Measurements from ENCODE around the gene ACACA. TPM values are rescaled to one million over a fixed set of nuclear protein-coding genes. Genes with fewer than 3 reads are reported as not detected.
"Not testable (repeated sequence)": the region's sequence is repeated elsewhere in the genome, so short reads cannot be mapped to it uniquely, and the experiment has no call there.

ACACA gene
- total and polyA plus RNA-seq, 3 experiments from 2014 or later: 7.5 to 51.1 (median 41.3) TPM

- Histone ChIP-seq H3K9me3 (ENCODE audit: low read length) (no peaks in the 10 kb centered on the region), H3K27me3 (ENCODE audit: insufficient read depth, low read length, poor library complexity, severe bottlenecking) (no peaks in the 10 kb centered on the region), H3K27ac (ENCODE audit: low read depth, low read length) (no peak overlapping the region), H3K4me1 (ENCODE audit: insufficient read depth, low read length) (peaks cover 9% of the 10 kb centered on the region), H3K4me3 (ENCODE audit: low read length) (no peak overlapping the region), H3K36me3 (ENCODE audit: insufficient read depth, low read length) (peaks cover 15% of the 10 kb centered on the region)
- peaks cover 13 to 52% (median 14%) of the 10 kb centered on the region in 3 donors for H3K36me3 Mint-ChIP-seq
- H3K4me3 Mint-ChIP-seq: peak overlapping the region in 1 of 7 donors; percentile 52
- ChIA-PET POLR2A (no interaction called here), CTCF (interaction anchor here (2.0 kb wide), 1 partner anchor 10 kb away, joined by 6 read pairs; no protein-coding TSS in a partner anchor)
- peak overlapping the region in 4 of 8 donors; percentile 2 to 75 (median 70) for H3K27ac Mint-ChIP-seq
- peaks cover 23 to 54% (median 46%) of the 10 kb centered on the region in 3 donors for H3K4me1 Mint-ChIP-seq
- DNase-seq: no peak
- H3K9me3 Mint-ChIP-seq: no peaks in the 10 kb centered on the region
- no peaks in the 10 kb centered on the region for H3K27me3 Mint-ChIP-seq
These were observed 3.7 kb upstream of the ACACA start for GRCh38 chr17:37410357-37410756.

- H3K36me3 Mint-ChIP-seq: peaks cover 0 to 31% (median 2%) of the 10 kb centered on the region in 3 donors
- H3K27me3 Mint-ChIP-seq; H3K4me3 ChIP-seq (ENCODE audit: low read length); H3K9me3 Mint-ChIP-seq; CTCF ChIA-PET; H3K9me3 ChIP-seq (ENCODE audit: low read length); H3K27ac ChIP-seq (ENCODE audit: low read depth, low read length); H3K27me3 ChIP-seq (ENCODE audit: insufficient read depth, low read length, poor library complexity, severe bottlenecking); DNase-seq; H3K36me3 ChIP-seq (ENCODE audit: insufficient read depth, low read length); POLR2A ChIA-PET: not testable (repeated sequence)
- peak overlapping the region; percentile 63 to 94 (median 92) for H3K4me3 Mint-ChIP-seq
- H3K27ac Mint-ChIP-seq: peak overlapping the region in 6 of 8 donors; percentile 52 to 95 (median 75)
- peaks cover 34 to 57% (median 48%) of the 10 kb centered on the region in 3 donors for H3K4me1 Mint-ChIP-seq
- H3K4me1 ChIP-seq (ENCODE audit: insufficient read depth, low read length): peaks cover 16% of the 10 kb centered on the region
These were observed 1.5 kb upstream of the ACACA start for GRCh38 chr17:37408145-37408479.

GRCh38 chr17:37405955-37406634 lies 541 bp downstream of the ACACA start:
- DNase-seq: no peak
- no peaks in the 10 kb centered on the region for H3K9me3 Mint-ChIP-seq
- Histone ChIP-seq H3K27ac (ENCODE audit: low read depth, low read length) (peak overlapping the region; percentile 49), H3K4me3 (ENCODE audit: low read length) (peak overlapping the region; percentile 73), H3K27me3 (ENCODE audit: insufficient read depth, low read length, poor library complexity, severe bottlenecking) (no peaks in the 10 kb centered on the region), H3K36me3 (ENCODE audit: insufficient read depth, low read length) (peaks cover 4% of the 10 kb centered on the region), H3K9me3 (ENCODE audit: low read length) (no peaks in the 10 kb centered on the region), H3K4me1 (ENCODE audit: insufficient read depth, low read length) (peaks cover 16% of the 10 kb centered on the region)
- H3K36me3 Mint-ChIP-seq: peaks cover 0 to 18% (median 4%) of the 10 kb centered on the region in 3 donors
- ChIA-PET CTCF (no interaction called here), POLR2A (interaction anchor here (1.7 kb wide), 1 partner anchor 203 kb away, joined by 6 read pairs; the partner anchor contains the start of gene SYNRG)
- no peaks in the 10 kb centered on the region for H3K27me3 Mint-ChIP-seq
- peaks cover 35 to 61% (median 51%) of the 10 kb centered on the region in 3 donors for H3K4me1 Mint-ChIP-seq
- H3K4me3 Mint-ChIP-seq: peak overlapping the region; percentile 93 to 100 (median 96)
- peak overlapping the region; percentile 87 to 98 (median 96) for H3K27ac Mint-ChIP-seq

GRCh38 chr17:37405522-37405921 lies 1.1 kb downstream of the ACACA start:
- H3K9me3 ChIP-seq (ENCODE audit: low read length); H3K27me3 Mint-ChIP-seq; DNase-seq; POLR2A ChIA-PET; H3K27ac ChIP-seq (ENCODE audit: low read depth, low read length); H3K36me3 ChIP-seq (ENCODE audit: insufficient read depth, low read length); CTCF ChIA-PET; H3K27me3 ChIP-seq (ENCODE audit: insufficient read depth, low read length, poor library complexity, severe bottlenecking); H3K9me3 Mint-ChIP-seq: not testable (repeated sequence)
- H3K36me3 Mint-ChIP-seq: peaks cover 0 to 13% (median 4%) of the 10 kb centered on the region in 3 donors
- H3K4me3 ChIP-seq (ENCODE audit: low read length): peak overlapping the region; percentile 73
- peak overlapping the region; percentile 93 to 100 (median 96) for H3K4me3 Mint-ChIP-seq
- peak overlapping the region in 5 of 8 donors; percentile 51 to 97 (median 94) for H3K27ac Mint-ChIP-seq
- peaks cover 34 to 55% (median 48%) of the 10 kb centered on the region in 3 donors for H3K4me1 Mint-ChIP-seq
- H3K4me1 ChIP-seq (ENCODE audit: insufficient read depth, low read length): peaks cover 16% of the 10 kb centered on the region

GRCh38 chr17:37400505-37400904 lies 6.1 kb downstream of the ACACA start:
- H3K4me3 ChIP-seq (ENCODE audit: low read length): no peak overlapping the region
- H3K9me3 Mint-ChIP-seq: no peaks in the 10 kb centered on the region
- no peak overlapping the region for H3K4me3 Mint-ChIP-seq

GRCh38 chr17:37399265-37399803 lies 7.3 kb downstream of the ACACA start:
- Mint-ChIP-seq H3K36me3 (peaks cover 0 to 2% (median 0%) of the 10 kb centered on the region in 3 donors), H3K27ac (no peak overlapping the region), H3K9me3 (no peaks in the 10 kb centered on the region), H3K27me3 (no peaks in the 10 kb centered on the region), H3K4me3 (no peak overlapping the region), H3K4me1 (peaks cover 9 to 22% (median 16%) of the 10 kb centered on the region in 3 donors)
- Histone ChIP-seq H3K4me1 (ENCODE audit: insufficient read depth, low read length) (no peaks in the 10 kb centered on the region), H3K9me3 (ENCODE audit: low read length) (no peaks in the 10 kb centered on the region), H3K4me3 (ENCODE audit: low read length) (no peak overlapping the region), H3K27me3 (ENCODE audit: insufficient read depth, low read length, poor library complexity, severe bottlenecking) (no peaks in the 10 kb centered on the region), H3K36me3 (ENCODE audit: insufficient read depth, low read length) (no peaks in the 10 kb centered on the region), H3K27ac (ENCODE audit: low read depth, low read length) (no peak overlapping the region)
- DNase-seq: no peak
- ChIA-PET POLR2A (no interaction called here), CTCF (no interaction called here)

More at GRCh38 chr17:37400505-37400904, 6.1 kb downstream of the ACACA start:
- no peaks in the 10 kb centered on the region for H3K9me3 ChIP-seq (ENCODE audit: low read length)
- no peaks in the 10 kb centered on the region for H3K27me3 Mint-ChIP-seq
- no peaks in the 10 kb centered on the region for H3K27me3 ChIP-seq (ENCODE audit: insufficient read depth, low read length, poor library complexity, severe bottlenecking)
- ChIA-PET POLR2A (no interaction called here), CTCF (no interaction called here)
- H3K4me1 ChIP-seq (ENCODE audit: insufficient read depth, low read length): peaks cover 8% of the 10 kb centered on the region
- H3K36me3 ChIP-seq (ENCODE audit: insufficient read depth, low read length): no peaks in the 10 kb centered on the region
- H3K27ac Mint-ChIP-seq: peak overlapping the region in 1 of 8 donors; percentile 4
- no peak overlapping the region for H3K27ac ChIP-seq (ENCODE audit: low read depth, low read length)
- peaks cover 0 to 4% (median 0%) of the 10 kb centered on the region in 3 donors for H3K36me3 Mint-ChIP-seq
- DNase-seq: no peak
- peaks cover 17 to 32% (median 24%) of the 10 kb centered on the region in 3 donors for H3K4me1 Mint-ChIP-seq

GRCh38 chr17:37393352-37393751 lies 13.3 kb downstream of the ACACA start:
- H3K4me1 ChIP-seq (ENCODE audit: insufficient read depth, low read length): no peaks in the 10 kb centered on the region
- ChIA-PET CTCF (no interaction called here), POLR2A (no interaction called here)
- H3K36me3 ChIP-seq (ENCODE audit: insufficient read depth, low read length): no peaks in the 10 kb centered on the region
- H3K27me3 ChIP-seq (ENCODE audit: insufficient read depth, low read length, poor library complexity, severe bottlenecking): no peaks in the 10 kb centered on the region
- H3K27ac ChIP-seq (ENCODE audit: low read depth, low read length): no peak overlapping the region
- no peak overlapping the region for H3K4me3 ChIP-seq (ENCODE audit: low read length)
- H3K27ac Mint-ChIP-seq: peak overlapping the region in 2 of 8 donors; percentile 15 to 79
- no peaks in the 10 kb centered on the region for H3K9me3 Mint-ChIP-seq
- DNase-seq: no peak
- no peak overlapping the region for H3K4me3 Mint-ChIP-seq
- no peaks in the 10 kb centered on the region for H3K27me3 Mint-ChIP-seq
- H3K36me3 Mint-ChIP-seq: no peaks in the 10 kb centered on the region
- H3K4me1 Mint-ChIP-seq: peaks cover 9 to 20% (median 17%) of the 10 kb centered on the region in 3 donors
- no peaks in the 10 kb centered on the region for H3K9me3 ChIP-seq (ENCODE audit: low read length)

- ChIA-PET CTCF (interaction anchor here (1.4 kb wide), 1 partner anchor 18 kb away, joined by 5 read pairs; no protein-coding TSS in a partner anchor), POLR2A (no interaction called here)
- no peak overlapping the region for H3K27ac ChIP-seq (ENCODE audit: low read depth, low read length)
- no peak overlapping the region for H3K4me3 ChIP-seq (ENCODE audit: low read length)
- H3K36me3 ChIP-seq (ENCODE audit: insufficient read depth, low read length): no peaks in the 10 kb centered on the region
- no peaks in the 10 kb centered on the region for H3K9me3 ChIP-seq (ENCODE audit: low read length)
- Mint-ChIP-seq H3K27ac (peak overlapping the region in 6 of 8 donors; percentile 6 to 58 (median 40)), H3K4me3 (peak overlapping the region in 1 of 7 donors; percentile 15), H3K9me3 (no peaks in the 10 kb centered on the region), H3K27me3 (no peaks in the 10 kb centered on the region), H3K36me3 (no peaks in the 10 kb centered on the region), H3K4me1 (peaks cover 7 to 14% (median 13%) of the 10 kb centered on the region in 3 donors)
- no peaks in the 10 kb centered on the region for H3K4me1 ChIP-seq (ENCODE audit: insufficient read depth, low read length)
- no peaks in the 10 kb centered on the region for H3K27me3 ChIP-seq (ENCODE audit: insufficient read depth, low read length, poor library complexity, severe bottlenecking)
- no peak for DNase-seq
These were observed 14.5 kb downstream of the ACACA start for GRCh38 chr17:37392024-37392590.

Data from CD8-positive, alpha-beta memory T cell (primary cell).